B cell (primary cell): ENCODE results near the gene LILRB3.

ENCODE experiments used
- CTCF ChIP-seq: fragments of 200-600 bp; IDR thresholded peaks from one replicate; pipeline ENCODE4 v1.8.0; 2022; ENCODE audit warnings: antibody characterized with exemption, mild to moderate bottlenecking
- EZH2 ChIP-seq: IDR thresholded peaks from 2 replicates; pipeline ENCODE4 v1.6.1; 2012; ENCODE audit warnings: borderline replicate concordance, low read depth, mild to moderate bottlenecking, moderate library complexity, low read length; ENCODE audit not compliant: insufficient read depth, poor library complexity, severe bottlenecking

GRCh38 chr19:54193011-54193410 lies 29.8 kb downstream of the LILRB3 start:
- TF ChIP-seq CTCF (no peak), EZH2 (no peak)
